ENCODE measurements around the gene MAP3K20.

DNA sequence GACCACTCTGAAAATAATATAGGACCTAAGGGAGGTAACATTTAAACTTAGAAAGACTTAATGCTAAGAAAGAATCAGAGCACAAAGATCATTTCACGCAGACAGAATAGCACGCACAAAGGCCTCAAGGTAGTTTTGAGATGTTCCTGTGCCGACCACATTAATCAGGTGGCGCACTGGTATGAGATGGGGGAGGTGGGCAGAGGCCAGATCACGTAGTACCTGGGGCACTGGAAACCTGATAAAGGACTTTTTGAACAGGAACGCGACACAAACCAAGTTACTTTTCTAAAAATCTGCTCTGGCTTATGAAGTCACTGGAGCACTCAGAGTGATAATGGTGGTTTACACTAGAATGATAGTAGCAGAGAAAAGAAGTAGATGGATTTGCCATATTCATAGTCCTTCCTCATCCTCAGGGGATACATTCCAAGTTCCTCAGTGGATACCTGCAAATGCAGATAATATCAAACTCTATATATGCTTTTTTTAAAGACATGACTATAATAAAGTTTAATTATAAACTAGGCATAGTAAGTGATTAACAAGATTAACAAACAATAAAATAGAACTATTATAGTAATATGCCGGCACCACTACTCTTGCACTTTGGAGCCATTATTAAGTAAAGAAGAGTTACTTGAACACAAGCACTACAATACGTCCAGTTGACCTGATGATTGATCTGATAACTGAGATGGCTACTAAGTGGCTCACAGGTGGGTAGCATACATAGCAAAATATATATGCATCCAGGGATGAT, 236.4 kb downstream of the MAP3K20 start:
- TF ChIP-seq, protein P1, sequence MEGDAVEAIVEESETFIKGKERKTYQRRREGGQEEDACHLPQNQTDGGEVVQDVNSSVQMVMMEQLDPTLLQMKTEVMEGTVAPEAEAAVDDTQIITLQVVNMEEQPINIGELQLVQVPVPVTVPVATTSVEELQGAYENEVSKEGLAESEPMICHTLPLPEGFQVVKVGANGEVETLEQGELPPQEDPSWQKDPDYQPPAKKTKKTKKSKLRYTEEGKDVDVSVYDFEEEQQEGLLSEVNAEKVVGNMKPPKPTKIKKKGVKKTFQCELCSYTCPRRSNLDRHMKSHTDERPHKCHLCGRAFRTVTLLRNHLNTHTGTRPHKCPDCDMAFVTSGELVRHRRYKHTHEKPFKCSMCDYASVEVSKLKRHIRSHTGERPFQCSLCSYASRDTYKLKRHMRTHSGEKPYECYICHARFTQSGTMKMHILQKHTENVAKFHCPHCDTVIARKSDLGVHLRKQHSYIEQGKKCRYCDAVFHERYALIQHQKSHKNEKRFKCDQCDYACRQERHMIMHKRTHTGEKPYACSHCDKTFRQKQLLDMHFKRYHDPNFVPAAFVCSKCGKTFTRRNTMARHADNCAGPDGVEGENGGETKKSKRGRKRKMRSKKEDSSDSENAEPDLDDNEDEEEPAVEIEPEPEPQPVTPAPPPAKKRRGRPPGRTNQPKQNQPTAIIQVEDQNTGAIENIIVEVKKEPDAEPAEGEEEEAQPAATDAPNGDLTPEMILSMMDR (IDR thresholded peaks at IDR 0.05) = no peak
- no peak for TF ChIP-seq POLR2A (IDR thresholded peaks at IDR 0.05)

Measured in thyroid gland (tissue), 4 donors.